Stomach smooth muscle (tissue), 2 donors: ENCODE results near the gene AARS2.

Experiments
- H3K27ac ChIP-seq: one replicate; pipeline ENCODE4 v1.7.0; 2013; ENCODE audit warnings: mild to moderate bottlenecking, low read length, inconsistent platforms
- H3K27me3 ChIP-seq, 2 donors: one replicate each; pipeline ENCODE4 v1.7.0; 2013; ENCODE audit warnings: low read length in 2 of 2; ENCODE audit not compliant: insufficient read depth in 2 of 2, control insufficient read depth in 1 of 2
- H3K36me3 ChIP-seq, 2 donors: one replicate each; pipeline ENCODE4 v1.7.0; 2013; ENCODE audit warnings: low read length in 2 of 2; ENCODE audit not compliant: control insufficient read depth in 2 of 2, insufficient read depth in 2 of 2
- H3K4me1 ChIP-seq: one replicate; pipeline ENCODE4 v1.7.0; 2013; ENCODE audit warnings: low read length; ENCODE audit not compliant: control insufficient read depth, insufficient read depth
- H3K4me3 ChIP-seq, 2 donors: one replicate each; pipeline ENCODE4 v1.7.0; 2013; ENCODE audit warnings: low read length in 2 of 2
- H3K9ac ChIP-seq, 2 donors: one replicate each; pipeline ENCODE4 v1.7.0; 2013; ENCODE audit warnings: low read length in 2 of 2, mild to moderate bottlenecking in 1 of 2
- H3K9me3 ChIP-seq, 2 donors: one replicate each; pipeline ENCODE4 v1.7.0; 2013; ENCODE audit warnings: low read length in 2 of 2; ENCODE audit not compliant: control insufficient read depth in 2 of 2
- donor health status: healthy.
- donor health status: Pancreatic carcinoma.

Gene AARS2

DNA sequence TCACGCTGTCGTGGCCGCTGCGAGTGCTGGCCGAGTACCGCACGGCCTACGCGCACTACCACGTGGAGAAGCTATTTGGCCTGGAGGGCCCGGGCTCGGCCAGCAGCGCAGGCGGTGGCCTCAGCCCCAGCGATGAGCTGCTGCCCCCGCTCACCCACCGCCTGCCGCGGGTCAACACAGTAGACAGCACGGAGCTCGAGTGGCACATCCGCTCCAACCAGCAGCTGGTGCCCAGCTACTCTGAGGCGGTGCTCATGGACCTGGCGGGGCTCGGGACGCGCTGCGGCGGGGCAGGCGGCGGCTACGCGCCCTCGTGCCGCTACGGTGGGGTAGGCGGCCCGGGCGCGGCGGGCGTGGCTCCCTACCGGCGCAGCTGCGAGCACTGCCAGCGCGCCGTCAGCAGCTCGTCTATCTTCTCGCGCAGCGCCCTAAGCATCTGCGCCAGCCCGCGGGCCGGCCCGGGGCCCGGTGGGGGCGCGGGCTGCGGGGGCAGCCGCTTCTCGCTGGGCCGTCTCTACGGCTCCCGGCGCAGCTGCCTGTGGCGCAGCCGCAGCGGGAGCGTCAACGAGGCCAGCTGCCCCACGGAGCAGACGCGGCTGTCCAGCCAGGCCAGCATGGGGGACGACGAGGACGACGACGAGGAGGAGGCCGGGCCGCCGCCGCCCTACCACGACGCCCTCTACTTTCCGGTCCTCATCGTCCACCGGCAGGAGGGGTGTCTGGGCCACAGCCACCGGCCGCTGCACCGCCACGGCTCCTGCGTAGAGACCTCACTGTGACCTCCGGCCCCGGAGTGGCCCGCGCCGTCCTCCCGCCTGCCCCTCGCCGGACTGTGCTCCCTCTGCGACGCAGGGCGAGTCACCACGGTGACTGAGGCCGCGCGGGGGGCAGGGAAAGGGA, 37.1 kb downstream of the AARS2 start:
- peaks cover 51 to 66% of the 10 kb centered on the region in 2 donors for H3K27me3 ChIP-seq
- H3K27ac ChIP-seq: no peak overlapping the region
- peaks cover 10% of the 10 kb centered on the region for H3K4me1 ChIP-seq
- no peaks in the 10 kb centered on the region for H3K9me3 ChIP-seq
- no peak overlapping the region for H3K9ac ChIP-seq
- H3K4me3 ChIP-seq: peak overlapping the region; percentile 46 to 64
- H3K36me3 ChIP-seq: no peaks in the 10 kb centered on the region

DNA sequence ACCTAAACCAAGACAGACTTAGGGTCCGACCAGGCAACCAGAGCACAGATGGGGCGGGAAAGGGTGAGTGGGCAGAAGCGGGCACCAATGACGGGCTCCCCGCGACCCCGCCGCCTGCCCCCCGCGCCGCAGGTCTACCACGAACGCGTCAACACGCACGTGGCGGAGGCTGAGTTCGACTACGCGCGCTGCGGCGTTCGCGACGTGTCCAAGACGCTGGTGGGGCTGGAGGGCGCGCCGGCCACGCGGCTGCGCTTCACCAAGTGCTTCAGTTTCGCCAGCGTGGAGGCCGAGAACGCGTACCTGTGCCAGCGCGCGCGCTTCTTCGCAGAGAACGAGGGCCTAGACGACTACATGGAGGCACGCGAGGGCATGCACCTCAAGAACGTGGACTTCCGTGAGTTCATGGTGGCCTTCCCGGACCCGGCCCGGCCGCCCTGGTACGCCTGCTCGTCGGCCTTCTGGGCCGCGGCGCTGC, 37.8 kb downstream of the AARS2 start:
- no peaks in the 10 kb centered on the region for H3K36me3 ChIP-seq
- peaks cover 10% of the 10 kb centered on the region for H3K4me1 ChIP-seq
- H3K4me3 ChIP-seq: peak overlapping the region in 1 of 2 donors; percentile 64
- no peak overlapping the region for H3K27ac ChIP-seq
- no peak overlapping the region for H3K9ac ChIP-seq
- H3K27me3 ChIP-seq: peaks cover 51 to 67% of the 10 kb centered on the region in 2 donors
- no peaks in the 10 kb centered on the region for H3K9me3 ChIP-seq

- no peak overlapping the region for H3K4me3 ChIP-seq
- peaks cover 10% of the 10 kb centered on the region for H3K4me1 ChIP-seq
- H3K36me3 ChIP-seq: no peaks in the 10 kb centered on the region
- no peak overlapping the region for H3K9ac ChIP-seq
- H3K9me3 ChIP-seq: no peaks in the 10 kb centered on the region
- H3K27ac ChIP-seq: no peak overlapping the region
- peaks cover 64 to 80% of the 10 kb centered on the region in 2 donors for H3K27me3 ChIP-seq
Measured at GRCh38 chr6:44273617-44274016, 39.5 kb downstream of the AARS2 start.

- Histone ChIP-seq H3K9me3 (no peaks in the 10 kb centered on the region), H3K9ac (no peak overlapping the region), H3K27ac (no peak overlapping the region), H3K4me3 (no peak overlapping the region), H3K4me1 (peaks cover 10% of the 10 kb centered on the region), H3K36me3 (no peaks in the 10 kb centered on the region), H3K27me3 (peaks cover 68 to 77% of the 10 kb centered on the region in 2 donors)
Measured at GRCh38 chr6:44272999-44273566, 40.1 kb downstream of the AARS2 start.

DNA sequence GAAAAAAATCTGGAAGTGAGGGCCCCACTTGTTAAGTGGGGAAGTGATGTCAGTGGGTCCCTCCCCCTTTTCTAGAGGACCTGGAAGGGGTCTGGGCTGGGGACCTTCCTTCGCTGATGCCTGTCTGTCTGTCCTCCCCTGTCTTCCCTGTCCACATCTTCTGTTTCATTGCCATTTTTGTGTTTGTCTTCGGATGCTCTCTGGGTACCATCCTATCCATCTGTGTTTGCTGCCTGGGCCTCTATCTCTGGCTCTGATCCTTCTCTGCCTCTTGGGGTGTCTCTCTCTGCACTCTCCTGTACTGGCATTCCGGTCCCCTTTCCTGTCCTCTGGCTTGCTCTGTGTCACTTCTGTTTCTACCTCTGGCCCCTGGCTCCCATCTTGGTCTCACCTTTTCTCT, 40.6 kb downstream of the AARS2 start:
- Histone ChIP-seq H3K36me3 (no peaks in the 10 kb centered on the region), H3K4me1 (peaks cover 10% of the 10 kb centered on the region), H3K9ac (no peak overlapping the region), H3K9me3 (no peaks in the 10 kb centered on the region), H3K4me3 (no peak overlapping the region), H3K27ac (no peak overlapping the region), H3K27me3 (peaks cover 64 to 72% of the 10 kb centered on the region in 2 donors)

DNA sequence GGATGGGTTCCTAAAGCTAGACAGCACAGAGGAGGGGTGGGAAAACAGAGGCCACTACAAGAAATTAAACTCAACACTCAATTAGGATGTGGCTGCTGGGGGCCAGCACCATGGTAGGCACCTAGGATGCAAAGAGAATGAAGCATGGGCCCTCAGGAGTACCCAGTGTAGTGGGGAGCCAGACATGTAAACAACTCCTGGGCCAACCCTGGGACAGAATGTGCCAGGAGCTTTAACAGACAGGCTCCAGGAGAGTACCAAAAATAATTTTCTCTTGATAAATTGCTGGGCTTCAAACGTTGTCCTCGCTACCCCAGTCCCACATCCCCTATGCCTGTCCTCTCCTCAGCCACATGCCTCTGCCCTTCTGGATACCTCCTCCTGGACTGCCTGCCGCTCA, 41.2 kb downstream of the AARS2 start:
- Histone ChIP-seq H3K27me3 (peaks cover 58 to 66% of the 10 kb centered on the region in 2 donors), H3K9ac (no peak overlapping the region), H3K36me3 (no peaks in the 10 kb centered on the region), H3K27ac (no peak overlapping the region), H3K4me3 (no peak overlapping the region), H3K9me3 (no peaks in the 10 kb centered on the region), H3K4me1 (peaks cover 10% of the 10 kb centered on the region)

DNA sequence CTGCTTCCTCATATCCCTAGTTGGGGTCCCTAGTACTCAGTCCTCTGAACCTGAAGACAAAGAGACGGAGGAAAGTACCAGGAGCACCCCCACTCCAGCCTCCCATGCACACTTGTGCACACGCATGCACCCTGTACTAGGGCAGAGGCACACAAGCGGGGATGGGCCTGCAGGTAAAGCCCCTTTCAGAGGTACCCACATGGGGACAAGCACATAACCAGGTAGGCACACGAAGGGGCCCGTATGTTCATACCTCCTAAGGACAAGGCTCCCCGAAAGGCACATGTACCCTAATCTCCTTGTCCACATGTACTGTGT, 41.8 kb downstream of the AARS2 start:
- Histone ChIP-seq H3K4me3 (no peak overlapping the region), H3K4me1 (peaks cover 10% of the 10 kb centered on the region), H3K27ac (no peak overlapping the region), H3K36me3 (no peaks in the 10 kb centered on the region), H3K27me3 (peaks cover 55 to 60% of the 10 kb centered on the region in 2 donors), H3K9me3 (no peaks in the 10 kb centered on the region), H3K9ac (no peak overlapping the region)

- H3K27me3 ChIP-seq: peaks cover 54 to 55% of the 10 kb centered on the region in 2 donors
- H3K27ac ChIP-seq: no peak overlapping the region
- no peaks in the 10 kb centered on the region for H3K9me3 ChIP-seq
- no peak overlapping the region for H3K9ac ChIP-seq
- peaks cover 5% of the 10 kb centered on the region for H3K4me1 ChIP-seq
- no peaks in the 10 kb centered on the region for H3K36me3 ChIP-seq
- H3K4me3 ChIP-seq: no peak overlapping the region
Measured at GRCh38 chr6:44270526-44271405, 42.4 kb downstream of the AARS2 start.

DNA sequence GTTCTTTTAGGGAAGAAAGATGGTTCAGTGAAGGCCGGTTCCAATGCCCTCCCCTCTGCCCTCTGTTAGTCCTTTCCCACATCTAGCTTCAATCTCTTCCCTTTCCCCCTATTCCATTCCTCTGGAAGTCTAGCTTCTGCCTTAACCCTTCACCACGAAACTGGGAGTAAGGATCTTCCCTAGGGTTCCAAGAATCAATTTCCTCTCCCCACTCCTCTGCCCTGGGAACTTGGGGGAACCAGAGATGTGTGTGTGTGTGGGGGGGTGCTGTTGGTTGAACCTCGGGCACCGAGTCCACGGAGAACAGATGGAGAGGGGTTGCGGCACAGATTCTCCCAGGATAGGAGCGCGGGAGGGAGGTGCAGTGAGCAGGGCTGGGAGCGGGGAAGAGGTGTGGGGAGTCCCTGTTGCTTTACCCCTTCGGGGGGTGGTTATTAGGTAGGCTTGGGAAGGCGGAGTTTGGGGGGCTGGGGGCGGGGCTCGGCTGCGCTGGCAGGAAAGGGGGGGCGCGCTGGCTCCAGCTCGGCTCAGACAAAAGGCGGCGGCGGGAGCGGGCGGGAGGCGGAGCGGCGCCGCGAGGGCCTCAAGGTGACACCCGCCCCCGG, 43.1 kb downstream of the AARS2 start, which contains the start of gene TMEM151B:
TMEM151B (plus strand) TSS at position 530 of the 605 bp plus-strand sequence. CDS start 293 bp downstream, outside the sequence.
- Histone ChIP-seq H3K9me3 (no peaks in the 10 kb centered on the region), H3K9ac (no peak within 1 kb of the TSS), H3K36me3 (no peaks in the 10 kb centered on the region), H3K4me1 (peaks cover 4% of the 10 kb centered on the region), H3K4me3 (no peak within 1 kb of the TSS), H3K27ac (no peak within 1 kb of the TSS), H3K27me3 (peaks cover 47 to 52% of the 10 kb centered on the region in 2 donors)
